ENCODE measurements around the gene LRRC32.
"Not testable (repeated sequence)": the region's sequence is repeated elsewhere in the genome, so short reads cannot be mapped to it uniquely, and the experiment has no call there.

LRRC32 gene

DNA sequence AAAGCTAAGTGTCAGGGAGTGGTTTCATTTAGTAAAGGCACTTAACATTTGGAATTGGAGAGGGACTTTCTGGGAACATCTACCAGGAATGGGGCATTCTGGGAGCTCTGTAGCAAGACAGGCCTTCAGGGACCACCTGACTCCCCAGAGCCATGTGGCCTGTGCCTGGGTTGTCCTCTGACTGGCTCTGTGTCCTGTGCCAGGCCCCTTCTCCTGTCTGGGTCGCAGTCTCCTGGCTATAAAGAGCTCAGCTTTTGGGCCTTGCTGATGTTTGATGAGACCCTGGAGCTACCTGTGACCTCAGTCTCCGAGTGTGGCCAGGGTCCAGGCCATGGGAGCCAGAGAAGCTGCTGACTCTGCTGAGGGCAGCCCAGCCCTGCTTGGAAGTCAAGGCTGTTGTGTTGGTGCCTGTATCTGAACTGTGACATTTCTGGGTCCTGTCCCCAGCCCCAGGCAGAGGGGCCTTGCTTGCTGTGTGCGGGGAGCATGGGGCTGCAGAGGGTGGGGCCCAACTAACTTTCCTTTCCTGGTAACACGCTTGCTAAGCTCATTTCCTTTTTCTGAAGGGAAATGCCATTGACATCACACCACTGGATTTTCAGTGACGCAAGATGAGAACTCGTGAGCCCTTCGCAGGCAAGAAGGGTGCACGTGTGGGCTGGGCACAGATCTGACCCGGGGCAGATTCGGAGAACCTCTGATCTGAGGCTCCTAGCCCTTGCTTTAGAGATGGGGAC is 41.3 kb downstream of the LRRC32 start:
- no peak for DNase-seq (ENCODE audit: low read depth in 2 of 2)

DNA sequence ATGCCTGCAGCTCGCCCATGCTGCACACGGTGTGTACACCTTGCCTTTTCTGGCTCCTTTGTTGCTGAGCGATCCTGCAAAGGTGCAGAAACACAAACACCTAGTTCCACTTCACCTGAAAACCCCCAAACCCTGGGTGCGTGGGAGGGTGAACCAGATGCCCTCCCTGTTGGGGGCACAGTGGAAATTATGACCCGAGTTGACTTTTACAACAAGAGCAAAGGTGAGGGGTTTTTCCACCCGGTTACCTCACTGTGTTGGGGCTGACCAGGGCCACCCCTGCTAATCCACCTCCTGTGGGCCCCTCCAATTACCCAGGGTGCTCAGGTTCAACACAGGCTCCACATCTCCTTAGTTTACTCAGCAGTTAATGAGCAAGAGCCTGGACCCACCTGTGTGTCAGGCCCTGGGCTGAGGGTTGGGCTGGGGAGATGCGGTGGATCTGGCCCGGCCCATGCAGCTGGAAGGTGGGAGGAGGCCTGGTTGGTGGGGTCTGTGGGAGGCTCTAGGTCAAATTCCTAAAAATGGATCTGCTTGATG is 42.1 kb downstream of the LRRC32 start:
- peak in 1 of 2 donors; percentile 11 for DNase-seq (ENCODE audit: low read depth in 2 of 2)

DNA sequence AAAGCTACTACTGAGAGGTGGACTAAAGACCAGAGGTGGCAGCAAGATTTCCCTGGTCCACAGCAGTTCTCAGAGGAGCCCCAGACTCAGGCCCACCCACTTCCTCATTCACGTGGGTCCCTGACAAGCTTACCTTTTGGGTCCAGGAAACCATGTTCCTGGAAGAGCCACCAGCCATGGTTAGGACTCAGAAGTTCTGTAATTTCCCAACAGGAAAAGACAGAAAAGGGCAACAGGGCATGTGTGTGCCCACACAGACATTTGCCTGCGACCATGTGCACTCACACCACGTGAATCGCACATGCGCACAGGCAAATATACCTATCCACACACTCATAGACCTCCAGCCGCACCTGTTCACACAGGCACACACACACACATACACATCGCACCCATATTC is 42.9 kb downstream of the LRRC32 start:
- no peak for DNase-seq (ENCODE audit: low read depth in 2 of 2)

- DNase-seq (ENCODE audit: low read depth in 2 of 2) = peak in 1 of 2 donors; percentile 43
Observed at GRCh38 chr11:76626921-76627401, 43.6 kb downstream of the LRRC32 start.

GRCh38 chr11:76626266-76626665 is 44.3 kb downstream of the LRRC32 start:
- DNase-seq (ENCODE audit: low read depth in 2 of 2) = no peak

DNA sequence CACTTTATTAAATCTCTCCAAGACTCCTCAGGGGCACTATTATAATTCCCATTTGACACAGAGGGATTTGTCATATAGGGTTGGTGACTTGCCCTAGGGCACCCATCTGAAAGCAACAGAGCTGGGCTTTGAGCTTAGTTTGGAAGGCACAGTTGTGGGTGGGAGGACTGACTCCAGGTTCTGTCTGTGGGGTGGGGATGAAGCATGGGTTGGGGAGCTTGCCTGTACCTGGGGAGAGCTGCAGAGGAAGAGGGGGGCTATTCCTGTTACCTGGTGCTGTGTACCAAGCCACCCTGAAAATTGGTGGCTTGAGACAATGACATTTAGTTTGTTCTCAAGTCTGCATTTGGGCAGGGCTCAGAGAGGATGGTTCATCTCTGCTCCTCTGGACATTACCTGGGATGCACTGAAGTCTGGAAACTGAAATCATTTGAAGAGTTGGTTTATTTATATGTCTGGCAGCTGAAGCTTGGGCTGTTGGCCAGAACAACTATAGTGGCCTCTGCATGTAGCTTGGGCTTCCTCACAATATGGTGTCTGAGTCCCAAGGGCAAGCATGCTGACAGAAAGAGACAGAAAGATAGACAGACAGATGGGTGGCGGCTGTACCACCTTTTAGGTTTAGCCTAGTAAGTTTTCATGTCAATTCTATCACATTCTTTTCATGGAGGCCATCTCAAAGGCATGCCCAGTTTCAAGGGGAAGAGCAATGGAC is 44.9 kb downstream of the LRRC32 start:
- no peak for DNase-seq (ENCODE audit: low read depth in 2 of 2)

- no peak for DNase-seq (ENCODE audit: low read depth in 2 of 2)
Observed at GRCh38 chr11:76624500-76625379, 45.8 kb downstream of the LRRC32 start.

GRCh38 chr11:76623884-76624419 is 46.6 kb downstream of the LRRC32 start:
- no peak for DNase-seq (ENCODE audit: low read depth in 2 of 2)

DNA sequence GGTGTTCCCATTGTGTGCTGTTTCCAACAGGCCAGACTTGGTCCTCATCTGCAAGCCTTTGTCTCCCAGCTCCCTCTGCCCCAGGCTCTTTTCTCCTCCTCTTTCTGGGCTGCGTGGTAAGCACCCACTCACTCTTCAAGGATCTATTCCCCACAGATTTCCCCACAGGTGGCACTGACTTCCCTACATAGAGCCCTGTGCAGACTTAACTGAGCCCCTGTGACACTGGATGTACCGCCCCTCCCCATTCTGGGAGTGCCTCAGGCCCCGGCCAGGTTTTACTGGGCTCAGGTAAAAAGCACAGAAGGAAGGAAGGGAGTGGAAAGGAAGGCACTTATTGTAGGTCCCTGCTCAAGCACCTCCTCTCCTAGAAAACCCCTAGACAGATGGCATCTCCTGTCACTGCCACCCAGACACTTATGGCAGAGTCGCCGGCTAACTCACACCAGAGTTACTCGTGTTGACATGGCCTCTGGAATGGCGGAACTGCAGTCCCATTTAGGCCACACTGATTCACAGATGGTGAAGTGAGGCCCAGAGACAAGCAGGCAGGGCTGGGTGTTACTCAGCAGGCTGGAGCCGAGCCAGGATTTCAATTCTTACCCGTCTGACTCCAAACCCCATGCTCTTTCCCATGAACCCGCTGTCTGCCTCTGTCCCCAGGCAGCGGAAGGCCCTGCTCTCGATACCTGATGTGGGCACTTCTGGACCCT is 47.2 kb downstream of the LRRC32 start:
- no peak for DNase-seq (ENCODE audit: low read depth in 2 of 2)

DNA sequence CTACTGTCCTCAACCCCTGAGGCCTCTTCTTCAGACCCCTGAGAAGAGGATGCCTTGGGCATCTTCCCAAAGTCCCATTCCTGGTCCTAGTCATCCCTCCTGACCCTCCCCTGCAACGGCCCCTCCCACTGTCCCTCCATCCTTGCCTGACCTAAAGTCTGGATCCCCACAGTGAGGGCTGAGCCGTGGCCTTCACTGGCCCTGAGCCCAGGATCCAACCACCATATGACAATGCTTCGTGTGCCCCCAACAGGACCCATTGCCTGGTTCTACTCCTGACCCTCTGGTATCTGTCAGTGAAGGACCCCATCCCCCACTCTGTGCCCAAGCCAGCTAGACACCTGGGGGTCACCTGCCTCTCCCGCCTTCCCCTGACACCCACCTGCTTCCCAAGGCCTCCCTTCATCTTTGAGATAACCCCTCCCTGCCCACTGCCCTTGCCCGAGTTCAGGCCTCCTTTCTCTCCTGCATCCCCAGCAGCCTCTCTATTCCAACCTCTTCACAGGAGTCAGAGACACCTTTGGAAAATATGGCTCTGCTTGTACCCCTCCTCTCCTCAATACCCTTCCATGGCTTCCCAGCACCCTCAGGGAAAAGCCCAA is 48.0 kb downstream of the LRRC32 start:
- no peak for DNase-seq (ENCODE audit: low read depth in 2 of 2)

GRCh38 chr11:76621868-76622267 is 48.7 kb downstream of the LRRC32 start:
- no peak for DNase-seq (ENCODE audit: low read depth in 2 of 2)

GRCh38 chr11:76621466-76621865 is 49.1 kb downstream of the LRRC32 start:
- DNase-seq (ENCODE audit: low read depth in 2 of 2) = no peak

DNA sequence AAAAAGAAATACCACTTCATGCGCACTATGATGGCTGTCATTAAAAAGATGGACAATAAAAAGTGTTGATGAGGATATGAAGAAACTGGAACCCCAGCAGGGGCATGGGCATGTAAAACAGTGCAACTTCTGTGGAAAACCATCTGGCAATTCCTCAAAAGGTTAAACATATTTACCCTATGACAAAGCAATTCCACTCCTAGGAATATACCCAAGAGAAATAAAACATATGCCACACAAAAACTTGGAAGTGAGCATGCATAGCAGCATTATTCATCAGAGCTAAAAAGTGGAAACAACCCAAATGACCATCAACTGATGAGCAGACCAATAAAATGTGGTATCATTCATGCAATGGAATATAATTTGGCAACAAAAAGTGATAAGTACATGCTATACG is 50.1 kb downstream of the LRRC32 start:
- no peak for DNase-seq (ENCODE audit: low read depth in 2 of 2)

- DNase-seq (ENCODE audit: low read depth in 2 of 2) = not testable (repeated sequence)
Observed at GRCh38 chr11:76619801-76620200, 50.7 kb downstream of the LRRC32 start.

- no peak for DNase-seq (ENCODE audit: low read depth in 2 of 2)
Observed at GRCh38 chr11:76617553-76618265, 52.8 kb downstream of the LRRC32 start.

- DNase-seq (ENCODE audit: low read depth in 2 of 2) = no peak
Observed at GRCh38 chr11:76616676-76617552, 53.6 kb downstream of the LRRC32 start.

GRCh38 chr11:76615950-76616349 is 54.6 kb downstream of the LRRC32 start:
- DNase-seq (ENCODE audit: low read depth in 2 of 2) = no peak

- DNase-seq (ENCODE audit: low read depth in 2 of 2) = no peak
Observed at GRCh38 chr11:76614471-76615179, 55.9 kb downstream of the LRRC32 start.

All from activated CD4-positive, alpha-beta T cell treated with anti-CD3 and anti-CD28 coated beads for 24 hours (primary cell).